GM21367 (cell line): ENCODE results near the gene DOK4.

ENCODE experiments used
- ATAC-seq: cut with Tn5 transposase; IDR thresholded peaks from one replicate; pipeline ENCODE4 v1.9.1; 2021; ENCODE audit not compliant: unreplicated experiment

The DOK4 gene

GRCh38 chr16:57478396-57479204 lies 7.7 kb downstream of the DOK4 start:
- ATAC-seq: no peak

GRCh38 chr16:57477531-57478202 lies 8.6 kb downstream of the DOK4 start:
- ATAC-seq: no peak

- no peak for ATAC-seq
These were observed 9.5 kb downstream of the DOK4 start for GRCh38 chr16:57476546-57477410.

- peak; percentile 78 for ATAC-seq
These were observed 10.5 kb downstream of the DOK4 start for GRCh38 chr16:57475711-57476339.

GRCh38 chr16:57474671-57475661 lies 11.3 kb downstream of the DOK4 start:
- ATAC-seq: no peak

- no peak for ATAC-seq
These were observed 12.4 kb downstream of the DOK4 start for GRCh38 chr16:57473906-57474305.

GRCh38 chr16:57473176-57473840 lies 13.0 kb downstream of the DOK4 start:
- ATAC-seq: no peak

GRCh38 chr16:57472665-57473060 lies 13.6 kb downstream of the DOK4 start:
- ATAC-seq: no peak

- no peak for ATAC-seq
These were observed 14.2 kb downstream of the DOK4 start for GRCh38 chr16:57471852-57472664.

GRCh38 chr16:57471209-57471608 lies 15.1 kb downstream of the DOK4 start:
- ATAC-seq: no peak

- no peak for ATAC-seq
These were observed 15.6 kb downstream of the DOK4 start for GRCh38 chr16:57470711-57471110.

GRCh38 chr16:57469917-57470470 lies 16.3 kb downstream of the DOK4 start:
- ATAC-seq: no peak

- no peak for ATAC-seq
These were observed 17.2 kb downstream of the DOK4 start for GRCh38 chr16:57469046-57469445.

- ATAC-seq: no peak
These were observed 17.9 kb downstream of the DOK4 start for GRCh38 chr16:57468346-57468745.

GRCh38 chr16:57464523-57464922 lies 21.8 kb downstream of the DOK4 start:
- no peak for ATAC-seq

- no peak for ATAC-seq
These were observed 23.3 kb downstream of the DOK4 start for GRCh38 chr16:57462978-57463362.

- ATAC-seq: peak; percentile 81
These were observed 23.9 kb downstream of the DOK4 start, which contains the start of gene POLR2C for GRCh38 chr16:57462209-57462977. POLR2C (plus strand) TSS chr16:57462679; CDS start chr16:57462725, 46 bp downstream.
